ENCODE data around the gene TNPO2. TPM values are rescaled to one million over a fixed set of nuclear protein-coding genes. Genes with fewer than 3 reads are reported as not detected.
A peak's percentile ranks its signal among the peaks of the same experiment; 100 is the strongest.

Gene TNPO2
- total and polyA plus RNA-seq, 2 of the 13 experiments (the other 11 are each of a cell fraction or from before 2014, with no cell fraction given) = 31.7 to 61.0 TPM

GRCh38 chr19:12722566-12723380, 959 bp downstream of the TNPO2 start (continued):
- TF ChIP-seq TBX3 (IDR thresholded peaks at IDR 0.05; ENCODE audit: borderline replicate concordance) (peak; percentile 49; the same call in 1 of the 2 replicates), ZNF501 (CRISPR knock-in tag; IDR thresholded peaks at IDR 0.05) (no peak; the same call in 1 of the 2 replicates), EEA1 (CRISPR knock-in tag; IDR thresholded peaks at IDR 0.05; ENCODE audit: borderline replicate concordance) (no peak), U2AF1 (optimal IDR thresholded peaks at IDR 0.05; ENCODE audit: low read depth, low read length) (peak; percentile 89), HES4 (CRISPR knock-in tag; IDR thresholded peaks at IDR 0.05; ENCODE audit: borderline replicate concordance) (no peak), JARID2 (CRISPR knock-in tag; IDR thresholded peaks at IDR 0.05; ENCODE audit: insufficient replicate concordance) (no peak), AKNA (CRISPR knock-in tag; IDR thresholded peaks at IDR 0.05; ENCODE audit: borderline replicate concordance) (no peak), POLR2AphosphoS5 (IDR thresholded peaks at IDR 0.05; ENCODE audit: low read depth, low read length) (no peak; the same call in none of the 2 replicates), IKZF5 (CRISPR knock-in tag; IDR thresholded peaks at IDR 0.05) (no peak), ZNF562 (CRISPR knock-in tag; IDR thresholded peaks at IDR 0.05; ENCODE audit: borderline replicate concordance) (no peak), GTF3A (CRISPR knock-in tag; conservative IDR thresholded peaks at IDR 0.05) (no peak), E2F2 (CRISPR knock-in tag; IDR thresholded peaks at IDR 0.05; ENCODE audit: borderline replicate concordance) (no peak), NFKB2 (CRISPR knock-in tag; IDR thresholded peaks at IDR 0.05; ENCODE audit: borderline replicate concordance) (0 out of 2 replicates have a peak, but pooled peaks have one; percentile 41), ZNF10 (CRISPR knock-in tag; IDR thresholded peaks at IDR 0.05; ENCODE audit: borderline replicate concordance, low read depth) (no peak), ZNF263 (CRISPR knock-in tag; IDR thresholded peaks at IDR 0.05) (peak; percentile 23; the same call in 1 of the 2 replicates)
- TF ChIP-seq, protein P1, sequence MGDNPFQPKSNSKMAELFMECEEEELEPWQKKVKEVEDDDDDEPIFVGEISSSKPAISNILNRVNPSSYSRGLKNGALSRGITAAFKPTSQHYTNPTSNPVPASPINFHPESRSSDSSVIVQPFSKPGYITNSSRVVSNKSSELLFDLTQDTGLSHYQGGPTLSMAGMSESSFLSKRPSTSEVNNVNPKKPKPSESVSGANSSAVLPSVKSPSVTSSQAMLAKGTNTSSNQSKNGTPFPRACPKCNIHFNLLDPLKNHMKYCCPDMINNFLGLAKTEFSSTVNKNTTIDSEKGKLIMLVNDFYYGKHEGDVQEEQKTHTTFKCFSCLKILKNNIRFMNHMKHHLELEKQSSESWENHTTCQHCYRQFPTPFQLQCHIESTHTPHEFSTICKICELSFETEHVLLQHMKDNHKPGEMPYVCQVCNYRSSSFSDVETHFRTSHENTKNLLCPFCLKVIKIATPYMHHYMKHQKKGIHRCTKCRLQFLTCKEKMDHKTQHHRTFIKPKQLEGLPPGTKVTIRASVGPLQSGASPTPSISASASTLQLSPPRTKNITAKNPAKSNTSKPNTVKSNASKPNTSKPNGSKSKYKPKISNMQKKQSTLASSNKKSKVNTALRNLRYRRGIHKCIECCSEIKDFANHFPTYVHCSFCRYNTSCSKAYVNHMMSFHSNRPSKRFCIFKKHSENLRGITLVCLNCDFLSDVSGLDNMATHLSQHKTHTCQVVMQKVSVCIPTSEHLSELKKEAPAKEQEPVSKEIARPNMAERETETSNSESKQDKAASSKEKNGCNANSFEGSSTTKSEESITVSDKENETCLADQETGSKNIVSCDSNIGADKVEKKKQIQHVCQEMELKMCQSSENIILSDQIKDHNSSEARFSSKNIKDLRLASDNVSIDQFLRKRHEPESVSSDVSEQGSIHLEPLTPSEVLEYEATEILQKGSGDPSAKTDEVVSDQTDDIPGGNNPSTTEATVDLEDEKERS (CRISPR knock-in tag; IDR thresholded peaks at IDR 0.05) = no peak
- TF ChIP-seq, protein P2, sequence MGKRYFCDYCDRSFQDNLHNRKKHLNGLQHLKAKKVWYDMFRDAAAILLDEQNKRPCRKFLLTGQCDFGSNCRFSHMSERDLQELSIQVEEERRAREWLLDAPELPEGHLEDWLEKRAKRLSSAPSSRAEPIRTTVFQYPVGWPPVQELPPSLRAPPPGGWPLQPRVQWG (CRISPR knock-in tag; IDR thresholded peaks at IDR 0.05; ENCODE audit: borderline replicate concordance, low read depth) = no peak
